GM21717 (cell line): Measurements from ENCODE around the gene ARHGEF28.

Experiments used
- ATAC-seq: cut with Tn5 transposase; IDR thresholded peaks from one replicate; pipeline ENCODE4 v1.9.1; 2021; ENCODE audit warnings: mild to moderate bottlenecking, moderate library complexity; ENCODE audit not compliant: unreplicated experiment

ARHGEF28 gene

DNA sequence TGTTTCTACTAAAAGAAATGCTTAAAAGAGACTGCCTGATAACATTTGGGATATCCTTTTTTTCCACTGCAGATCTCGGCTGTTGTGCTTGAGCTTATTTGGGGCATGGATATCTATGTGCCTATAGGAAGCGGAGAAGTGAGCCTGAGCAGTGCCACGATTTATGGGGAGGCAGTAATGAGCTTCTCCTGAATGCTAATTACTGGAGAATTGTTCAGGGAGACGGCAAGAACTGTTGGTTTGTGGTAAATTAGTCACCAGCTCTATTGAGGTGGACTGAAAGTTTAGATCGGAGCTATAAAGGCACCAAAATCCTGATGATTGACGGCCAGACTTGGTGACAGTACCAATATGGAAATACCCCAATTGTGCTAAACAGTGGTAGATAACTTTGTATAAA lies 186.5 kb downstream of the ARHGEF28 start:
- no peak for ATAC-seq

DNA sequence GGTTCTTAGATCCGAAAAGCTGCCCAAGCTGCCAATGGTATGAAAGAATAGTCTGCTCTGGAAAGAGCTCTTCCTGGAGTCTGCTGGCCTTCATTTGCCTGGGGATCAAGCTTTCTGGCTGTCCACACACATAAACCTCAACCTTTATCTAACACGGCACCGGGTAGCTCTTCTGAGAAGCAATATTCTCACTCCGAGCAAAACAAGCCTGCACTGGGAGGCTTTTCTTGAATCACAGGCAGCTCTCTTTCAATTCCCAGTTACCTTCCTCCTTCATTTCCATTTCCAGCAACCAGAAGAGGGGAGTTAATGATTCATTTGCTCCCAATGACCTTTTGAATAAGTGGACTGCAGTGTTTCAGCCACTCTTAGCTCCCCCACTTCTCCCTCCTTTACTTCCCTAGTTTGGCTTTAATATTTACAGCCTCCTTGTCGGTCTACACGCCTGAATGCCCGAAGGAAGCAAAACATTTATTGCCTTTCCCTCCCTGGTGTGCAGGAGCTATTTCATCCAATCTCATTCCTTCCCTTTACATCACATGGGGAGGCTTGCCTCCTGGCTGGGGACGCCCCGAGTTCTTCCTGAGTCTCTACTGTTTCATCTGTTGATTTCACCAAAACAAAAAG lies 187.1 kb downstream of the ARHGEF28 start:
- no peak for ATAC-seq

DNA sequence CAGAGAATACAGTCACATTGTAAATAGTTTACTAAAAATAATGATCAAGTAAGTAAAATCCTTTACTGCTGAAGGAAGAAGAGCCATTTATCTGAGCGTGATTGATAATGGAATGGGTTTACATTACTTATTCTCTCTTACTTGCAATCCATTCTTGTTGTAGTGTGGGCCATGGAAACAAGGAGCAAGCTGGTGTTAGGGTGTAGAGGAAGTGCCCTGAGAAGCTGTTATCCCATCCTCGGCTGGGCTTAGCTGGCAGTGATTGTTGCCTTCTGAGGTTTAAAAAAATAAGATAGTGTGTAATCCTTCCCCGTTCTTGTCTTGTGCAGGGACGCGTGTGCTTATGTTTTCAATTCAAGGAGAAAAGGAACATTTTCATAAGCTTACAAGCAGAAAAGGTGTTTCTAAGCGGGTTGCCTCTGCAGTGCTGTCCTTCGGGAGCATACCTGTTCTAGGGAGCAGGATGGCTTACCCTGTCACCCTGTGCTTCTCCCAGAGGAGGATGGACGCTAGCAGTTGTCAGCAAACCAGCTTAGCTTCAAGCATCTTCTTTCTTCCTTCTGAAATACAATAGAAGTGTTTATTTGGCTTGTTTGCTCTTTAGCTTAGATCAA lies 188.3 kb downstream of the ARHGEF28 start:
- ATAC-seq, result no peak

DNA sequence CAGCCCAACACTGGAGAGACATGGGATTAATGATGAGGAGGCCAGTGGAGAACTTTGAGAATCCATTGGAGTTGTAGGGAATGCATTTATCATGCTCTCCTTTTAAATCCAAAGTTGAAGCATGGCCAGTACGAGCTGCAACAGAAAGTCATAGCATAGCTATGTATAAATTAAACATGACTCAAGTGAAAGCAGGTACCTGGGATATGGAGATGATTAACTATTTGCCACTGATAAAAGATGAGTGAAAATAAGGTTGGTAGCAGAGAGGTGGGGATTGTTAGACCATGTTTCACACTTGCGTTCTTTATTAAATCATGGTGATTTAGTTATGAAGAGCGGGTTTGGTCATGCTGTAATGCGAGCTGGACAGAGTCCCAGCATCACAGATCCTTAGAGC lies 189.6 kb downstream of the ARHGEF28 start:
- no peak for ATAC-seq

DNA sequence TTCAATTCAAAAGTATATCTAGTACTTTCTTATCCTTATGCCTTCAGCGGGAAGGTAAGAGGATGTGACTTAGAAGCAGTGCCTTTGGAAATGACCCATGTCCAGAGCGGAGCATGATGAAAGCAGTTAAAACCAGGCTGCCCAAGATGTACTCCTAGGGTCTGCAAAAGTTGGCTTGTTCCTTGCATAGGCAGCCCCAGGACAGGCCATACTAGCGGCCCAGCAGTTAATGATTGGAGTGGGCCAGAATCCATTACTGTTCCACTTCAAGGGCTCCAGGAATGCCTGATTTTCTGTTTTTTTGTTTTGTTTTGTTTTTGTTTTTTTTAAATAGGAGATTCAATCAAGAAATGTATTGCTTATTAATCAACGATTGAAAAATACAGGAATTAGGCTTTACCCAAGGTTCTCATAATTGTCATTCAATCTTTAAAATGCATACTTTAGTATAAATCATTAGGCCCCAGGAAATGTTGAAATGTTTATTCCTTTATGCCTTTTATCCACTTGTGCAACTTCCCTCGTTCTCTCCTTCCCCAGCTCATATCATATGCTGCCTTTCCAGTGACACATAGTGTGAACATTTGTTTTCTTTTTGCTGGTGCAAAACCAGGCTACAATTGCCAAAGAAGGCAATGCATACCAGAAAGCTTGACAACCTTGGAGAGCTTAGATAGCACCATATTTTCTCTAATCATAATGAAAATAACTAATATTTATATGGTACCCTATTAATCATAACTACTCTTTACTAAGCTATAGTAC lies 190.8 kb downstream of the ARHGEF28 start:
- no peak for ATAC-seq

DNA sequence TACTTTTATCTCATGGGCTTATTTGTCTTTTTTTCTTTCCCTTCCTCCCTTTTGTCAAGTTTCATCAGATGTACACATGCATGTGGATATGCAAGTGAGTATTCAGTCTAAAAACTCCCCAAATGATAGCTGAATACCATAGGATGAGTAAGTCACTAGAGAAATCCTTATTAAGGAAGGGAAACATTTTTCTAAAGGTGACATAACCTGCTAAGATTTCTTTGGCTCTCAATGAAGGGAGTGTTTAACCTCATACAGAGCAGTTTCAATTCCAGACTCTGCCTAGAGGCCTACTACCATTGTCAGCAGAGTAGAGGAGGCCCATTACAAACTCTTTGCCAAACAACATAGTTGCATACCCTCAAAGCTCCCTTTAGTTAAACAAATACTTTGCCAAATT lies 192.4 kb downstream of the ARHGEF28 start:
- no peak for ATAC-seq

DNA sequence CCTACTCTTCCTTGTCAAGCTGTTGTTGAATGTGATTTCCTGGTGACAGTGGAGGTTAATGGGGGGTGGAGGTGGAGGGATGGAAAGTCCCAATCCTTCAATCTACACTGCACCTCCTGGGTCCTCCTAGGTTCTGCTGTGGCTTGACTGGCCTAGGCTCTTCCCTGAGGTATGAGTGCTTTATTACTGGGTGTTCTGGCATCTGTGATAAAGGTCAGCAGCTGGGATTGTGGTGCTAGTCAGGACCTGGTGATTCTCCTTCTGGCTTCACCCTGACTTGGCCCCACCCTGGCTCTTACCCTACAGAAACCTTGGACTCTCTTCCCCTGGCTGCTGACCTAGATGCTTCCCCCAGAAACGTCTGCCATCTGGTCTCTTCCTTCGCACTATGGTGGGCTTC lies 194.3 kb downstream of the ARHGEF28 start:
- no peak for ATAC-seq

DNA sequence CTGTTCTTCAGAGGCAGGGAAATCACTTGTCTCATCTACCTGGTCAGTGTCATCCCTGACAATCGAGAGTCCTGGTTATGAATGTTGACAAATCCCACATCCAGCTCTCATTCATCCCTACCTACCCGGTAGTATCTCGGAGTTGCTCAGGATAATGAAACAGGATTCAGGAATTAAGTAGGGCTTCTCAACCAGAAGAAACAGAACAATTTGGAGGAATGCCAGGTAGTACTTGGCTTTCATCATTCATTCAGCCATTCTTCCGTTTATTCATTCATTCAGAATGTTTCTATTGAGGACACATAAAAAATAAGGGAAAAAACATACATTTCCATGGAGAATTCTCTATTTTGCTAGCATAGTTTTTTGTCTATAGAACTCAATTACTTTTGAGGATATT lies 195.0 kb downstream of the ARHGEF28 start:
- ATAC-seq, result no peak

DNA sequence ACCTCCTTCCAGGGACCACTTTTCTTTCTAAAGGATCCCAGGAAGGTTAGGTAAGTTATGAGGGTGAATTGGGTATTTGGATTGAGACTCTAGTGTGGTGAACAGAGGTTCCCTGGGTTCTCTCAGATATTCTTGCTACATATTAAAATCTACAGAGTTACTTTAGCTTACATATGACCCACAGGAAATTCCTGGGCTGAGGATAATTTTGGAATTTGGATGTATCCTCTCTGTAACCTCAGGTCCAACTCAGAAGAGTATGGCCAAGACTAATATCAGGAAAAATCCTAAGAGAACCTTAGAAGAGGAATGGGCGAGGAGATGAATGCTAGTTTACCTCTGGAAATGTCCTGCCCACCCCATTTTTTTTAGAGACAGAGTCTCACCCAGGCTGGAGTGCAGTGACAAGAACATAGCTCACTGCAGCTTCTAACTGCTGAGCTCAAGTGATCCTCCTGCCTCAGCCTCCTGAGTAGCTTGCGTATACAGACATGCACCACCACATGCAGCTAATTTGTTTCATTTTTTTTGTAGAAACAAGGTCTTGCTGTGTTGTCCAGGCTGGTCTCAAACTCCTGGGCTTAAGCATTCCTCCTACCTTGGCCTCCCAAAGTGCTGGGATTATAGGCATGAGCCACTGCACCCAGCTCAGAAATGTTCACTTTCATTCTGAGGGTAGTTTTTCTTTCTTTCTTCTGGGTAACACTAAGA lies 196.4 kb downstream of the ARHGEF28 start:
- no peak for ATAC-seq

DNA sequence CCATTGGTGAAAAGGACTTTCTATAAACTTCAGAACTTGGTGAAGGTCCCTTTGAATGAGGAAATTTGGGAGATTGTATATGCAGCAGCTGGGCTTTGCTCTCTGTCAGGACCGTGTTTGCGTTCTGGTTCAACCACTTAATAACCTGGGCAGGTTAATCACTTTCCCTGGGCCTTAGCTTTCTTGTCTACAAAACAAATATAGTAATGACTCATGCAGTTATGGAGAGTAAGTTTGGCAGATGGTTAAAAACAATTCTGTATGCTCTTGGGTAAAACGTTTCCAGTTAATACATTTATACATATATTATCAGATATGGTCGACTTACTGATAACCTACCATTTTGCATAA lies 197.0 kb downstream of the ARHGEF28 start:
- ATAC-seq, result no peak

DNA sequence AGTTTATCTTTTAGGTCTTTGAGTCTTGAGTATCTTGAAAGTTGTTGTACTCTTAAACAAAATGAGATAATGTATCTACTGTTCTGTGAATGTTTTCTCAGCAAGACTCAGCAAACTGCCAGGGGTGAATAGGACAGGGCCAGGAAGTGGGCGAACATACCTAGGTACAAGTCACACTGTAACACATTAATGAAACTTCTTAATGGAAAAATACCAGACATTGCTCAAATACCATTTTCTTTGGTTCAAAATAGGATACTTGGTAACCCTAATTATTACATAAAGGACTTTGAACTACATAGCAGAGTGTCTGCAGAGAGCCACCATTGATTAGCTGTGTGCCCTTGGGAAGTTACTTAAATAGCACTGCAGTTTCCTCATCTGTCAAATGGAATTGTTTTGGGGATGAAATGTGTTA lies 197.5 kb downstream of the ARHGEF28 start:
- ATAC-seq, result no peak

DNA sequence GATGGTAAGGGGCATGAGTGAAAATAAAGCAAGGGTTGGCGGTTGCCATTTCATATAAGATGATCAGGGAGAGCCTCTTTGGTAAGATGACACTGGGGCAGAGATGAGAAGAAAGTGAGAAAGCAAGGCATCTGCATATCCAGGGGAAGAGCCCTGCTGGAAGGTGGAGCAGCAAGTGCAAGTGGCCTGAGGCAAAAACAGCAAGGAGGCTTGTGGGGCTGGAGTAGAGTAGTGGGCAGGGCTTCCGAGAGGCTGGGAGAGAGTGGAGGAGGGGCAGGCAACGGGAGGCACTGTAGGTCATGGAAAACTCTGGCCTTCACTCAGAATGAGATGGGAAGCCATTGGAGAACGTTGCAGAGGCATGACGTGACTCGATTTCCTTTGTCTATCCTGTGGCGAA lies 199.2 kb downstream of the ARHGEF28 start:
- no peak for ATAC-seq

DNA sequence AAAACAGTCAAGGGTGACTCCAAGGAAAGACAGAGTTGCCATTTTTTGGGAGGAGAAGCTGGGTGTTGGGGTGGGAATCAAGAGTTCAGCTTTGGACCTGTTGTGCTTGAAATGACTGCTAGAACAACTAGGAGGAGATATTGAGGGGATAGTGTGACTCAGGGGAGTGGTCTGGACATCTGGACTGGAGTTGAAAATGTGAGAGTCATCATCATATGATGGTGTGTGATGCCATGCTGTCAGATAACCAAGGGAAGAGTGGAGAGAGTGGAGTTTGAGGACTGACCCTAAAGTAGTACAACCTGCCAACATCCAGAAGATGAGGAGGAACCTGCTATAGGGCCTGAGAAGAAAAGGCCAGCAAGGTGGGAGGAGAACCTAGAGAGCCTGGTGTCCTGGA lies 199.7 kb downstream of the ARHGEF28 start:
- ATAC-seq, result no peak

DNA sequence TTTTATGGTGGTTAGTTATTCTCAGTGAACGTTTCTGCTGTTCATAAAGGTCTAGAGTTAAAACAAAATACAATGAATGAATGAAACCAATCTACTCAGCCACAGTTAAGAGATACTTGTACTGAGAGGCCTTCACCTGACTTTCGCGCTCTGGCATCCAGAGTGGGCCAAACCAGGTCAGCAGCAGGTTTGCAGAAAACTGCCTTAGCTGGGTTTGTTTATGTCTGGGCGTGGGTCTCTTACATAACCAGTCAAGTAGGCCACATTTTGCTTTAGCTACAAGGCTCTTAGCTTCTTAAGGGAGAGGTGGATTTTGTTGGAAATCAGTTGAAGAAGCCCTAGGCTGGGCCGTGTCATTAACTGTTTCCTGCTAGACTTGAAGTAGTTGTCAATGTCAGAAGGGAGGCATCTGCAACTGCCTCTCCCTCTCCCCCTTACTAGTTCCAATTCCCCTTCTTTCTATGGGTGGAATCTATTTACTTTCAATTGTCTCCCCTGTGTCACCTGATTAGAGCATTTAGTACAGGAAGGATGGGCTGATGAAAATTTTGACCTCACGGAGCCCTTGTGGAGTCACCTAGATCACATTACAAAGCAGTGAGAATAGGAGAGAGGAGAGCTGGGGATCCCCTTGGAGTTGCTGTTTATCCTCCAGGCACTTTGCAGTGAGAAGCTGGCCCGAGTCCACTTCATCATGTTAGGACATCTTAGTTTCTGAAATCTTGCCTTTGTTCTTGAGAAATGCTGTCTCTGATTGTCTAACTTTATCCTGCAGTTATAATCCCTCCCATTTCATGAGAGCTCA lies 200.5 kb downstream of the ARHGEF28 start:
- no peak for ATAC-seq

DNA sequence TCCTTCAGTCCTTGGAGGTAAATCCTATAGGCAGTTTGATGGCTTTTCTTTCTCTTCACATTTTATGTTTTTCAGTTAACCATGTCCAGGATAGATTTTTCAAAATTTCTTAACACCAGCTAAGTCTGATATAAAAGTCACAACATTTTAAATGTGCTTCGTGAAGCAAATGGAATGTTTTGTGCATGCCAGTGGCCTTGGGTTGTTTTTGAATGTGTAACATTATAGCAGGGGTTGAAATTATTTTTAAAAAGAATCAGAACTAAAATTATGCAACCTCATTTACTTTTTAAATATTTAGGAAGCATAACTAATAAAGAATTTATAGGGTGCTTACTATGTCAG lies 201.1 kb downstream of the ARHGEF28 start:
- no peak for ATAC-seq

DNA sequence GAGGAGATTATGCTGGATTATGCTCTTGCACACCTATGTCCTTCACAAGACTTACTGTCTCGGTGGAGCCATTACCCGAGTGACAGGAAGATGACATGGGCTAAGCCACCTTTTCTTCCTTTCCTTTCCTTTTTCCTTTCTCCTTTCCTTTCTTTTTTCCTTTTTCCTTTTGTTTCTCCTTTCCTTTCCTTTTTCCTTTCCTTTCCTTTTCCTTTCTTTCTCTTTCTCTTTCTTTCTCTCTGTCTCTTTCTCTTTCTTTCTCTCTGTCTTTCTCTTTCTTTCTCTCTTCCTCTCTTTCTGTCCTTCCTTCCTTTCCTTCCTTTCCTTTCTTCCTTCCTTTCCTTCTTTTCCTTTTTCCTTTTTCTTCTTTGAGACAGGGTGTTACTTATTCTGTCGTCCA lies 202.5 kb downstream of the ARHGEF28 start:
- ATAC-seq, result no peak

DNA sequence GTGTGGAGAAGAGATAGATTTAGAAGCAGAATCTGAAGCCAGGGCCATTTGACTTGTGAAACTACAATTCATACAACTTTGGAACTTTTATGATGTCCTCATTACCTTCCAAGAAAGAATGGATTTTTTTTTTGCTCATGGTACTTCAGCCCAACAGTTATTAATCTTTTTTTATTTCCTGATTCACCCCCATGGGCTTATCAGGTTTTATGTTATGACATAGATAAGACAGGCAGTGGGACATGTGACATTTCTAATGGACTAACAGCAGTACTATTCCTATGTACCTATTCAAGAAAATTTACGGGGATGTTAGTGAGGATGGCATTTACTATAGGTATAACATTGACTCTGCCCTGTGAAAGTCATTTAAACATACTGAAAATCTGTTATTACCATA lies 204.7 kb downstream of the ARHGEF28 start:
- ATAC-seq, result no peak

DNA sequence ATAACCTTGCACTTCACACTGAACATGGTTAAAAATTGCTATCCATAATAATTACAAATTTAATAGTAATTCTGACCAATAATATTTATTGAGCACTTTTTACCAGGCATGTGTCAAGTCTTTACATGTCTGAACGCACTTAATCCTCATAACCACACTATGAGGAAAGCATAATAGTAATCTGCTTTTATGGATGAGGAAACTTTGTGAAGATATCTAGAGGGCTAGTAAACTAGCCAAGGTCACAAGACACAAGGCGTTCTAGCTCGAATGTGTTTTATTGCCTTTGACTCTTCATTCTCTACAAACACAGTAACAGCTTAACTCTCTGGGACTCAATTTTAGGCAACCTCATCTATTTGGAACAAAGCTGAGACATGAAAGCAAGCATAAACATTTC lies 205.1 kb downstream of the ARHGEF28 start:
- no peak for ATAC-seq

DNA sequence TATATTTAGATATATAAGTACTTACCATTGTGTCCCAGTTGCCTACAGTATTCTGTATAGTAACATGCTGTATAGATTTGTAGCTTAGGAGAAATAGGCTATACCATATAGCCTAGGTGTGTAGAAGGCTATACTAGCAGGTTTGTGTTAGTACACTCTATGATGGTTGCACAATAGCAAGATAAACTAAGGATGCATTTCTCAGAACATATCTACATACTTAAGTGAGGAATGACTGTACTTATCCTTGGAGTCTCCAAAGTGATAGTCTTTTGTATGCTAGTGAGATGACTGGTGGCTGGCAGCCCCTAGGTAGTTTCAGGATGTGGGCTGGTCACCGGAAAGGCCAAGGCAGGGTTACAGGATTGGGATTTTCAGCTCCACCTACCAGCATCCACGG lies 208.7 kb downstream of the ARHGEF28 start:
- no peak for ATAC-seq

DNA sequence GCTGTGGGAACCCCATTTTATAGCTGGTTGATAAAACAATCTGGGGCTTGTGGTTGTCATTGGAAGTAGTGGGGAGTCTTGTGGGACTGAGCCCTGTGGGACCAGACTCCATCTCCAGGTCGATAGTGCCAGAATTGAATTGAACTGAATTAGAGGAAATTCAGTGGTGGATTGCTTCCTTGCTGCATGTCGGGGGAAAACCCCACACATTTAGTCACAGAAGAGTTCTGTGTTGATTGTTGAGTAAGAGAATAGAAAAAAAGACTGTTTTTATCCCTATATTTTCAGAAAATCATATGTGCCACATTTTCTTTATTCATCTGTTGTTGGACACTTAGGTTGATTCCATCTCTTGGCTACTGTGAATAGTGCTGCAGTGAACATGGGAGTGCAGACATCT lies 209.7 kb downstream of the ARHGEF28 start:
- ATAC-seq, result no peak

DNA sequence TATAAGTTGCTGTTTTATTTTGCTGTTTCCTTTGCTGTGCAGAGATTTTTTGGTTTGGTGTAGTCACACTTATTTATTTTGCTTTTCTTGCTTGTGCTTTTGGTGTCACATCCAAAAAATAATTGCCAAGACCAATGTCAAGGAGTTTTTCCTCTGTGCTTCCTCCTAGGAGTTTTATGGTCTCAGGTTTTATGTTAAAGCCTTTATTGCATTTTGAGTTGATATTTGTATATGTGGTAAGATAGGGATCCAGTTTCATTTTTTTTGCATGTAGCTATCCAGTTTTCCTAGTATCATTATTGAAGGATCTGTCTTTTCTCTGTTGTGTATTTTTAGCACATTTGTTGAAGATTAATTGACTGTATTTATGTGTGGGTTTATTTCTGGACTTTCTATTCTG lies 210.6 kb downstream of the ARHGEF28 start:
- no peak for ATAC-seq
